ENCODE results near the gene ALKBH7. TPM values are rescaled to one million over a fixed set of nuclear protein-coding genes. Genes with fewer than 3 reads are reported as not detected.

The ALKBH7 gene
- total RNA-seq, 1 experiment from 2014 or later = 81.1 TPM

DNA sequence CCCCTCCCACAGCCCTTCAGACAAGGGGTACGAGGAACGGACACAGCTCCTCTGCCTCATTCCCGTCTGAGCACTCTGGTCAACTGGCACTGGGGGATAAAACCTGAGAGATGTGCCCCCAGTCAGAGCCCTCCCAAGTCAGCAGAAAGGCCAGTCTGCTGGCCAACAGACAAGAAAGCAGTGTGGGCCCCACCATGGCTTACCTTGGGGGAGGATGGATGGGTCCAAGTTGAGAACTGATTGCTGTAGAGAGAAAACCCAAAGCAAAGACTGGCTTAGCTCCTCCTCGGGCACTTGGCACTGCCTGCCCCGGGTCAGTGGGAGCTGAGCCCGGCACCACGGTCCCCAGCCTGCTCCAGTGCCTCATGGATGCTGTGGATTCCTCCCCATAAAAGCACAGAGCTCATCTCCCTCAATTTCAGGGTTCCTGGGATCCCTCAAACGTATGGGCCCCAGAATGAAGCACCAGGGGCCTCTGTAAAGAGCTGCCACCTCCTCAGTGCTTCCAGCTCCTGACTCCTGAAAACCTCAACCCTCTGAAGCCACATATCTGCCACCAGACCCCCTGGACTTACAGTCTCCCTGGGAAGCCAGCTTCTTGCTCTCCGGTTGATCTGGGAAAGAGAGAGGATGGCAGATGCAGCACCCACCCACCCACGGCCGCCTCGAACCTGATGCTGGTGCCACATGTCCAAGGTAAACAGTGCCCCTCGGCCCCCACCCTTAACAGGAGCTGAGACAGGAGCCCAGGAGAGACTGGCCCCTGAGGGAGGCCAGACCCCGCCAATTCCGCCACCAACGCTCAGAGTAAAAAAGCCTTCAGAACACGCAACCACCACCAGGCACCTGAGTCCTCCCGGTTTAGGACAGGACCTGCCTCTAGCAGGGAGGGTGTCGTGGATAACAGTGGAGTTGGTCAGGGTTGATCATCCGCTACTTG, 48.8 kb downstream of the ALKBH7 start:
- Histone ChIP-seq H3K9me3 (ENCODE audit: low read length) (no peaks in the 10 kb centered on the region), H2AFZ (ENCODE audit: low read length) (no peak overlapping the region), H3K27ac (ENCODE audit: low read length) (no peak overlapping the region), H3K4me3 (ENCODE audit: low read length) (no peak overlapping the region), H3F3A (ENCODE audit: low read length, unreplicated experiment) (no peaks in the 10 kb centered on the region), H3K36me3 (ENCODE audit: low read depth, low read length) (peaks cover 62% of the 10 kb centered on the region), H3K4me2 (ENCODE audit: low read length) (no peak overlapping the region), H3K4me1 (ENCODE audit: insufficient read depth, low read length) (peaks cover 17% of the 10 kb centered on the region; the same call in 1 of the 2 replicates), H3K27me3 (ENCODE audit: low read length) (no peaks in the 10 kb centered on the region), H3K9me2 (replicated peaks; ENCODE audit: low read length) (no peaks in the 10 kb centered on the region), H4K20me1 (ENCODE audit: low read length) (peaks cover 61% of the 10 kb centered on the region), H3K79me2 (ENCODE audit: low read length) (peaks cover 53% of the 10 kb centered on the region), H3K9ac (ENCODE audit: low read length) (no peak overlapping the region)
- ATAC-seq (no peak), DNase-seq (no peak)
- BruUV-seq (replicated peaks) = no TSS peak
- ChIA-PET POLR2A (ENCODE audit: unreplicated experiment) (no interaction called here), CTCF (interaction anchor here (0.5 kb wide), 1 partner anchor 648 kb away, joined by 3 read pairs; the partner anchor contains the start of gene ZNF557)
- intact Hi-C loops (cut with micrococcal nuclease) = no loop called here
- no peak for TF ChIP-seq EZH2phosphoT487 (IDR thresholded peaks at IDR 0.05; ENCODE audit: borderline replicate concordance, low read length)
- TF ChIP-seq, protein P1, sequence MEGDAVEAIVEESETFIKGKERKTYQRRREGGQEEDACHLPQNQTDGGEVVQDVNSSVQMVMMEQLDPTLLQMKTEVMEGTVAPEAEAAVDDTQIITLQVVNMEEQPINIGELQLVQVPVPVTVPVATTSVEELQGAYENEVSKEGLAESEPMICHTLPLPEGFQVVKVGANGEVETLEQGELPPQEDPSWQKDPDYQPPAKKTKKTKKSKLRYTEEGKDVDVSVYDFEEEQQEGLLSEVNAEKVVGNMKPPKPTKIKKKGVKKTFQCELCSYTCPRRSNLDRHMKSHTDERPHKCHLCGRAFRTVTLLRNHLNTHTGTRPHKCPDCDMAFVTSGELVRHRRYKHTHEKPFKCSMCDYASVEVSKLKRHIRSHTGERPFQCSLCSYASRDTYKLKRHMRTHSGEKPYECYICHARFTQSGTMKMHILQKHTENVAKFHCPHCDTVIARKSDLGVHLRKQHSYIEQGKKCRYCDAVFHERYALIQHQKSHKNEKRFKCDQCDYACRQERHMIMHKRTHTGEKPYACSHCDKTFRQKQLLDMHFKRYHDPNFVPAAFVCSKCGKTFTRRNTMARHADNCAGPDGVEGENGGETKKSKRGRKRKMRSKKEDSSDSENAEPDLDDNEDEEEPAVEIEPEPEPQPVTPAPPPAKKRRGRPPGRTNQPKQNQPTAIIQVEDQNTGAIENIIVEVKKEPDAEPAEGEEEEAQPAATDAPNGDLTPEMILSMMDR (conservative IDR thresholded peaks at IDR 0.05; ENCODE audit: low read depth, low read length) = no peak
- TF ChIP-seq EZH2 (IDR thresholded peaks at IDR 0.05; ENCODE audit: low read length, unreplicated experiment) = no peak

DNA sequence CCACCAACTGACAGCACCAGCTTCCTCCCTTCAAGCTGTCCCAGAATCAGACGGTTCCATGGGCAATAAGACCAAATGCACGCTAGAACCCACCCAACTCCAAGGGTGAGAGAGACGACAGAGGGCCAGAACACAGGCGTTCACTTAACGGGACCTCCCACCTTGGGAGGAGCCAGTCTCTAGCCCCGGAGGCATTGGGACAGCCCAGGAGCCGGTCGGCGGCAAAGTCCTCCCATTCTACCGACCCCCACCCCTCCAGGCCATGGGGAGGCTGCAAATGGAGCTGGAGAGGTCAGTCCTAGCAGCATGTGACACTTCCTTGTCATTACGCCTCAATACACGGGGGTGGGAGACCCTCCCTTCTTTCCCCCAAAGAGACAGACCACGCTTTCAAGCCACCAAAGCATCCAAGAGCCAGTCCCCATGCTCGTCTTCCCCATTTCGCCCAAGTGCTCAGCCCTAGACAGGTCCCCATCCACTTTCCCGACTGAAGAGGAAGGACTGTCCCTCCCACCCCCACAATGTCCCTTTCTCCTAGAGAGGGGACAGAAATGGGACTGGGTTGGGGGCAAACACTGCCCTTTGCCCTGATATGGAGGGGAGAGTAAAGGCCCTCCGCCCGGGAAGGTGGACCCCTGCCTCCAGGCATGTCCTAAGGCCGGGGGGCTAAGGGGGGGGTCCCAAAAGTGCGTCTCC, 51.1 kb downstream of the ALKBH7 start:
- H3K9me2 ChIP-seq (replicated peaks; ENCODE audit: low read length) = no peaks in the 10 kb centered on the region
- H3K9ac ChIP-seq (ENCODE audit: low read length) = peak overlapping the region; percentile 92
- H3K79me2 ChIP-seq (ENCODE audit: low read length) = peaks cover 53% of the 10 kb centered on the region
- H3K27ac ChIP-seq (ENCODE audit: low read length) = no peak overlapping the region; the same call in 1 of the 2 replicates
- TF ChIP-seq EZH2 (IDR thresholded peaks at IDR 0.05; ENCODE audit: low read length, unreplicated experiment) = no peak
- TF ChIP-seq EZH2phosphoT487 (IDR thresholded peaks at IDR 0.05; ENCODE audit: borderline replicate concordance, low read length) = no peak
- TF ChIP-seq, protein P1 (conservative IDR thresholded peaks at IDR 0.05; ENCODE audit: low read depth, low read length) = no peak
- H2AFZ ChIP-seq (ENCODE audit: low read length) = no peak overlapping the region
- no peaks in the 10 kb centered on the region for H3K9me3 ChIP-seq (ENCODE audit: low read length)
- no peaks in the 10 kb centered on the region for H3F3A ChIP-seq (ENCODE audit: low read length, unreplicated experiment)
- H3K27me3 ChIP-seq (ENCODE audit: low read length) = no peaks in the 10 kb centered on the region
- BruUV-seq (replicated peaks) = TSS peak; percentile 45
- ATAC-seq (no peak), DNase-seq (peak; percentile 50)
- intact Hi-C loops (cut with micrococcal nuclease) = no loop called here
- peaks cover 39% of the 10 kb centered on the region for H3K36me3 ChIP-seq (ENCODE audit: low read depth, low read length)
- ChIA-PET POLR2A (ENCODE audit: unreplicated experiment) (no interaction called here), CTCF (no interaction called here)
- H4K20me1 ChIP-seq (ENCODE audit: low read length) = peaks cover 52% of the 10 kb centered on the region
- H3K4me2 ChIP-seq (ENCODE audit: low read length) = peak overlapping the region; percentile 98
- peaks cover 17% of the 10 kb centered on the region; the same call in 1 of the 2 replicates for H3K4me1 ChIP-seq (ENCODE audit: insufficient read depth, low read length)
- peak overlapping the region; percentile 82 for H3K4me3 ChIP-seq (ENCODE audit: low read length)

Measured in PC-3 (cell line).